ENCODE measurements around the gene LMO2.
"Not testable (repeated sequence)": the region's sequence is repeated elsewhere in the genome, so short reads cannot be mapped to it uniquely, and the experiment has no call there.

GRCh38 chr11:33837334-33837733 lies 54.5 kb downstream of the LMO2 start:
- TF ChIP-seq, protein P1, sequence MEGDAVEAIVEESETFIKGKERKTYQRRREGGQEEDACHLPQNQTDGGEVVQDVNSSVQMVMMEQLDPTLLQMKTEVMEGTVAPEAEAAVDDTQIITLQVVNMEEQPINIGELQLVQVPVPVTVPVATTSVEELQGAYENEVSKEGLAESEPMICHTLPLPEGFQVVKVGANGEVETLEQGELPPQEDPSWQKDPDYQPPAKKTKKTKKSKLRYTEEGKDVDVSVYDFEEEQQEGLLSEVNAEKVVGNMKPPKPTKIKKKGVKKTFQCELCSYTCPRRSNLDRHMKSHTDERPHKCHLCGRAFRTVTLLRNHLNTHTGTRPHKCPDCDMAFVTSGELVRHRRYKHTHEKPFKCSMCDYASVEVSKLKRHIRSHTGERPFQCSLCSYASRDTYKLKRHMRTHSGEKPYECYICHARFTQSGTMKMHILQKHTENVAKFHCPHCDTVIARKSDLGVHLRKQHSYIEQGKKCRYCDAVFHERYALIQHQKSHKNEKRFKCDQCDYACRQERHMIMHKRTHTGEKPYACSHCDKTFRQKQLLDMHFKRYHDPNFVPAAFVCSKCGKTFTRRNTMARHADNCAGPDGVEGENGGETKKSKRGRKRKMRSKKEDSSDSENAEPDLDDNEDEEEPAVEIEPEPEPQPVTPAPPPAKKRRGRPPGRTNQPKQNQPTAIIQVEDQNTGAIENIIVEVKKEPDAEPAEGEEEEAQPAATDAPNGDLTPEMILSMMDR (IDR thresholded peaks at IDR 0.05; ENCODE audit: low read length), result not testable (repeated sequence)
- TF ChIP-seq EZH2phosphoT487 (IDR thresholded peaks at IDR 0.05; ENCODE audit: low read length); EZH2 (optimal IDR thresholded peaks at IDR 0.05; ENCODE audit: low read depth, low read length): not testable (repeated sequence)

Measured in MM.1S (cell line).